Measurements from ENCODE around the gene TUBB4A.

DNA sequence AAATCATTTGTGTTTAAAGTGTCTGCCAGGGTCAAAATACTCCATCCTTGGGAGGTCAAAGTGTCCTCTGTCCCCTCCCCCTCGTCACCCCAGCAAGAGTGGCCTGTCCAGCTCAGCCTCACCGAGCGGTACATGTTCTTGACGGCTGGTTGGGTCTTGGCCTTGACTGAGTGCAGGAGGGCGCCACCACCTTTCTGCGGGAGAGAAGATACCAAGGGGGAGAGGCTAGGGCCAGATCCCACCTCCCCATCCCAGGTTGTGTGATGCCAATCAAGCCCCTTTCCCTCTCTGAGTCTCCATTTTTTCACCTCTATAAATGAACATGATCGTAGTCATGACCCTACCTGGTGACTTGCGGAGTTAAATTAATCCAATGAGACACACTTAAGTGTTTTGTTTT is 31.9 kb downstream of the TUBB4A start:
- no peak for TF ChIP-seq TAF1 (IDR thresholded peaks at IDR 0.05; ENCODE audit: low read depth)
- no peak for TF ChIP-seq CREB1 (IDR thresholded peaks at IDR 0.05; ENCODE audit: low read depth)
- TF ChIP-seq NFIC (IDR thresholded peaks at IDR 0.05), result no peak
- TF ChIP-seq EP300 (IDR thresholded peaks at IDR 0.05; ENCODE audit: borderline replicate concordance), result no peak
- TF ChIP-seq RAD21 (IDR thresholded peaks at IDR 0.05; ENCODE audit: low read depth), result no peak
- no peak for TF ChIP-seq REST (IDR thresholded peaks at IDR 0.05; ENCODE audit: low read depth)
- TF ChIP-seq MAX (IDR thresholded peaks at IDR 0.05), result no peak
- TF ChIP-seq TEAD4 (IDR thresholded peaks at IDR 0.05), result no peak
- TF ChIP-seq EGR1 (IDR thresholded peaks at IDR 0.05), result no peak
- TF ChIP-seq CEBPB (IDR thresholded peaks at IDR 0.05), result no peak
